ENCODE results near the gene PPIG. TPM values are rescaled to one million over a fixed set of nuclear protein-coding genes. Genes with fewer than 3 reads are reported as not detected.
A peak's percentile ranks its signal among the peaks of the same experiment; 100 is the strongest.
"Not testable (repeated sequence)": the region's sequence is repeated elsewhere in the genome, so short reads cannot be mapped to it uniquely, and the experiment has no call there.

The PPIG gene
- total RNA-seq, result 10 to 100 TPM; 48.8 to 49.6 TPM

- Mint-ChIP-seq H3K27me3 (no peaks in the 10 kb centered on the region), H3K4me3 (peak within 1 kb of the TSS; percentile 99), H3K9me3 (peaks cover 13% of the 10 kb centered on the region), H3K27ac (peak within 1 kb of the TSS; percentile 100), H3K4me1 (peaks cover 31% of the 10 kb centered on the region), H3K36me3 (ENCODE audit: low read depth) (peaks cover 33% of the 10 kb centered on the region)
- ChIA-PET POLR2A (interaction anchor here (0.6 to 4.5 kb wide), 19 partner anchors 11 to 457 kb away, joined by 3 to 62 read pairs (median 5); partner anchors contain the start of genes BBS5, CFAP210, FASTKD1 and METTL5), CTCF (interaction anchor here (0.5 to 2.1 kb wide), 4 partner anchors 11 to 242 kb away, joined by 3 to 13 read pairs (median 3); partner anchors contain the start of gene FASTKD1)
- DNase-seq, result peak; percentile 89
These were observed at the start of gene PPIG for GRCh38 chr2:169584005-169584877. PPIG (plus strand) TSS chr2:169584351; CDS start chr2:169604042, 19,691 bp downstream.

DNA sequence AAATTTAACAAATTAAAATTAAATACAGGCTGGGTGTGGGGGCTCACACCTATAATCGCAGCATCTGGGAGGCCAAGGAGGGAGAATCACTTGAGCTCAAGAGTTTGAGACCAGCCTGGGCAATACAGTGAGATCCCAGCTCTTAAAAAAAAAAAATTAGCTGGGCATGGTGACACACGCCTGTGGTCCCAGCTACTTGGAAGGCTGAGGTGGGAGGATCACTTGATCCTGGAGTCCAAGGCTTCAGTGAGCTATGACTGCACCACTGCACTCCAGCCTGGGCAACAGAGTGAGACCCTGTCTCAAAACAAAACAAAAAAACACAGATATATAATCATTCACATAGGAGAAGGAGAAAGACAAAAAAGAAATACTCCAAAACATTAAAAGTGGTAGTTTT, 44.7 kb upstream of the PPIG start:
- CTCF ChIA-PET, H3K9me3 Mint-ChIP-seq, POLR2A ChIA-PET, H3K27ac Mint-ChIP-seq, H3K27me3 Mint-ChIP-seq, H3K4me3 Mint-ChIP-seq, DNase-seq, H3K4me1 Mint-ChIP-seq: not testable (repeated sequence)
- peaks cover 14% of the 10 kb centered on the region for H3K36me3 Mint-ChIP-seq (ENCODE audit: low read depth)

GRCh38 chr2:169540146-169540545, 44.0 kb upstream of the PPIG start:
- Mint-ChIP-seq H3K4me1 (no peaks in the 10 kb centered on the region), H3K36me3 (ENCODE audit: low read depth) (peaks cover 15% of the 10 kb centered on the region), H3K27ac (no peak overlapping the region), H3K27me3 (no peaks in the 10 kb centered on the region), H3K9me3 (no peaks in the 10 kb centered on the region), H3K4me3 (no peak overlapping the region)
- DNase-seq, result no peak
- POLR2A ChIA-PET, result no interaction called here
- CTCF ChIA-PET, result no interaction called here

DNA sequence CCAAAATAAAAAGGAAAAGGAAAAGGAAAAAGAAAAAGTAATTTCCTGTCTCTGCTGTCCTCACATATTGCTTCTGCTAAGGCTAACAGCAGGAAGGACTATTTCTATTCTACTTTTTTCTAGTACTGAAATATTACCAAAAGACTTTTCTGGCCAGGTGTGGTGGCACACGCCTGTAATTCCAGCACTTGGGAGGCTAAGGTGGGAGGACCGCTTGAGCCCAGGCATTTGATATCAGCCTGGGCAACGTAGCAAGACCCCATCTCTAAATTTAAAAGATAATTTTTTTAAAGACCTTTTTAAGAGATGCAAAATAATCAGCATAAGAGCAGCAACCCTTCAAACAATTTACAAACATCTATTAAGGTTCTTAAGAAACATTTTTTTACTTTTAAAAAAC, 41.7 kb upstream of the PPIG start:
- peaks cover 25% of the 10 kb centered on the region for H3K36me3 Mint-ChIP-seq (ENCODE audit: low read depth)

DNA sequence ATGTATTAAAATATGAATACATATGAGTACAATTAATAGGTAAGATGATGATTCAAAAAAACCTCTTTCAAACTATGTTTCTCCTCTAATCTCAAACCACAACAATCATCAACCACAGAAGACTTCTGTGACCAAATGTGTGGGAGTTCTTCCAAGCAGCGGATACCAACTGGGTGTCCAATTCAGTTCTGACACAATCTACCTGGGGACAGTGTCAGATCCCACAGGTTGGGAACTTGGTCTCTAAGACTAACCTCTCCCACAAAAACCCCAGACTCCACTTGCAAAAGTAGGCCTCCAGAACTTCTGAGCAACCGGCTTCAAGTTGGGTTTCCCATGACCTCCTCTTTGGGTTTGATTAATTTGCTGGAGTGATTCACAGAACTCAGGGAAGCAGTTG, 37.4 kb upstream of the PPIG start:
- CTCF ChIA-PET, result interaction anchor here (0.7 kb wide), 1 partner anchor 48 kb away, joined by 3 read pairs; no protein-coding TSS in a partner anchor
- Mint-ChIP-seq H3K4me1 (peaks cover 8% of the 10 kb centered on the region), H3K27ac (no peak overlapping the region), H3K36me3 (ENCODE audit: low read depth) (peaks cover 31% of the 10 kb centered on the region), H3K4me3 (no peak overlapping the region), H3K27me3 (no peaks in the 10 kb centered on the region), H3K9me3 (no peaks in the 10 kb centered on the region)
- POLR2A ChIA-PET, result no interaction called here
- DNase-seq, result no peak

More for the DNA sequence above, 41.7 kb upstream of the PPIG start:
- H3K4me3 Mint-ChIP-seq, result no peak overlapping the region
- no peak for DNase-seq
- no peaks in the 10 kb centered on the region for H3K9me3 Mint-ChIP-seq
- CTCF ChIA-PET, result no interaction called here
- peaks cover 8% of the 10 kb centered on the region for H3K4me1 Mint-ChIP-seq
- POLR2A ChIA-PET, result no interaction called here
- H3K27ac Mint-ChIP-seq, result no peak overlapping the region
- no peaks in the 10 kb centered on the region for H3K27me3 Mint-ChIP-seq

DNA sequence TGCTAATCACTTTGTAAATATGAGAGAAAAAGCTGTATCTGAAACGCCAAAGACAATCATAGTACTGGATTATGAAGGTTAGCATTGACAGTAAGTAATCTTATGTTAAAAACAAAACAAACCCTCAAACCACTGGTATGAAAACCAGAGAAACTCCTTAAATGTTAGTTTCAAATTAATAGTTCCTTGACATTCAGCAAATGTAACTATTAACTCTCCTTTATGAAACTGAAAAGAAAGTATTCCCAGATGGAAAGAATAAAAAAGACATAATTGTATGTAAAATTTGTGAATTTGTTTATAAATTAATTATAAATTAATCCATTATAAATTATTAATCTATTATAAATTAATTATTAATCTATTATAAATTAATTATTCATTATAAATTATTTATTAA, 22.8 kb upstream of the PPIG start:
- no peak overlapping the region for H3K4me3 Mint-ChIP-seq
- peaks cover 2% of the 10 kb centered on the region for H3K9me3 Mint-ChIP-seq
- no peaks in the 10 kb centered on the region for H3K4me1 Mint-ChIP-seq
- no peak overlapping the region for H3K27ac Mint-ChIP-seq
- H3K36me3 Mint-ChIP-seq (ENCODE audit: low read depth), result peaks cover 23% of the 10 kb centered on the region
- ChIA-PET CTCF (no interaction called here), POLR2A (no interaction called here)
- no peaks in the 10 kb centered on the region for H3K27me3 Mint-ChIP-seq
- no peak for DNase-seq

- H3K36me3 Mint-ChIP-seq (ENCODE audit: low read depth), result peaks cover 23% of the 10 kb centered on the region
These were observed 22.1 kb upstream of the PPIG start for GRCh38 chr2:169562084-169562483.

GRCh38 chr2:169562519-169562918, 21.6 kb upstream of the PPIG start:
- DNase-seq, result no peak
- Mint-ChIP-seq H3K4me3 (no peak overlapping the region), H3K27ac (no peak overlapping the region), H3K27me3 (no peaks in the 10 kb centered on the region), H3K9me3 (peaks cover 2% of the 10 kb centered on the region), H3K4me1 (no peaks in the 10 kb centered on the region), H3K36me3 (ENCODE audit: low read depth) (peaks cover 26% of the 10 kb centered on the region)
- ChIA-PET CTCF (interaction anchor here (1.0 kb wide), 1 partner anchor 9 kb away, joined by 4 read pairs; no protein-coding TSS in a partner anchor), POLR2A (interaction anchor here (0.9 to 1.0 kb wide), 2 partner anchors 11 to 22 kb away, joined by 3 to 6 read pairs; partner anchors contain the start of gene PPIG)

More at GRCh38 chr2:169562084-169562483, 22.1 kb upstream of the PPIG start:
- H3K27me3 Mint-ChIP-seq, H3K4me1 Mint-ChIP-seq, H3K27ac Mint-ChIP-seq, H3K4me3 Mint-ChIP-seq, H3K9me3 Mint-ChIP-seq, DNase-seq: not testable (repeated sequence)
- CTCF ChIA-PET, result interaction anchor here (1.0 kb wide), 1 partner anchor 10 kb away, joined by 4 read pairs; no protein-coding TSS in a partner anchor
- POLR2A ChIA-PET, result interaction anchor here (1.0 kb wide), 1 partner anchor 23 kb away, joined by 6 read pairs; the partner anchor contains the start of gene PPIG

- Mint-ChIP-seq H3K4me3 (no peak overlapping the region), H3K27me3 (no peaks in the 10 kb centered on the region), H3K9me3 (peaks cover 2% of the 10 kb centered on the region), H3K4me1 (peaks cover 11% of the 10 kb centered on the region), H3K36me3 (ENCODE audit: low read depth) (peaks cover 34% of the 10 kb centered on the region), H3K27ac (no peak overlapping the region)
- DNase-seq, result no peak
- ChIA-PET POLR2A (no interaction called here), CTCF (interaction anchor here (1.1 kb wide), 1 partner anchor 86 kb away, joined by 3 read pairs; the partner anchor contains the start of gene BBS5)
These were observed 18.5 kb upstream of the PPIG start for GRCh38 chr2:169565686-169566085.

DNA sequence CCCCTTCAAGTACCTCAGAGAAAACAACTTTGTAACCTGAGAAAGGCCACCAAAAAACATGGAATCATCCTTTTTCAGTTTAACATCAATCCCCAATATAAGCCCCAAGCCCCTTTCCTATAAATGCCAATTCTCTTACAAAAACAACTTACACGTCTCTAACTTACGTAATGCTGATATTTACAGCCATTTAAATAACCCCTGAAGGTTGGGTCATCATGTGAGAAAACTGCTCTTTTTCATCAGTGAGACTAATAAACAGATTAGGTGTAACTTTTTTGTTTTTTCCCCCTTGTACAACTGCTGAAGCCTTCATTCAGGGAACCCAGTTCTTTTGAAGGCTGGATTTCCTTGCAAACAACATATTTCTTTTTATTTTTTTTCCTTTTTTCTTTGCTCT, 14.2 kb upstream of the PPIG start:
- no peaks in the 10 kb centered on the region for H3K9me3 Mint-ChIP-seq
- no peak for DNase-seq
- peaks cover 31% of the 10 kb centered on the region for H3K36me3 Mint-ChIP-seq (ENCODE audit: low read depth)
- POLR2A ChIA-PET, result no interaction called here
- no peak overlapping the region for H3K27ac Mint-ChIP-seq
- H3K27me3 Mint-ChIP-seq, result no peaks in the 10 kb centered on the region
- no peak overlapping the region for H3K4me3 Mint-ChIP-seq
- peaks cover 31% of the 10 kb centered on the region for H3K4me1 Mint-ChIP-seq
- CTCF ChIA-PET, result no interaction called here

DNA sequence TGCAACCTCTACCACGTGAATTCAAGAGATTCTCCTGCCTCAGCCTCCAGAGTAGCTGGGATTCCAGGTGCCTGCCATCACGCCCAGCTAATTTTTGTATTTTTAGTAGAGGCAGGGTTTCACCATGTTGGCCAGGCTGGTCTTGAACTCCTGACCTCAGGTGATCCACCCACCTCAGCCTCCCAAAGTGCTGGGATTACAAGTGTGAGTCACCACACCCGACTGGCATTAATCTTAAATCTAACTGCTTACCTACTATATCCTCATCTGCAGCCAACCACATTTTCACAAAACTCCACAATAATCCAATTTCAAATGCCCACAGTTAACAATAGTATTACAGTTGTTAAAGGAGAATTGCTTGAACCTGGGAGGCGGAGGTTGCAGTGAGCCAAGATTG, 13.4 kb upstream of the PPIG start:
- H3K9me3 Mint-ChIP-seq, DNase-seq, H3K27me3 Mint-ChIP-seq, H3K4me3 Mint-ChIP-seq, H3K27ac Mint-ChIP-seq, POLR2A ChIA-PET: not testable (repeated sequence)
- CTCF ChIA-PET, result interaction anchor here (0.8 kb wide), 1 partner anchor 42 kb away, joined by 3 read pairs; no protein-coding TSS in a partner anchor
- Mint-ChIP-seq H3K4me1 (peaks cover 31% of the 10 kb centered on the region), H3K36me3 (ENCODE audit: low read depth) (peaks cover 26% of the 10 kb centered on the region)

- ChIA-PET CTCF (interaction anchor here (1.3 to 2.0 kb wide), 2 partner anchors 9 to 14 kb away, joined by 4 to 5 read pairs; no protein-coding TSS in a partner anchor), POLR2A (interaction anchor here (1.2 to 3.6 kb wide), 2 partner anchors 14 to 41 kb away, joined by 3 to 62 read pairs; partner anchors contain the start of gene PPIG)
- H3K27me3 Mint-ChIP-seq, result no peaks in the 10 kb centered on the region
- H3K4me3 Mint-ChIP-seq, result no peak overlapping the region
- peaks cover 31% of the 10 kb centered on the region for H3K4me1 Mint-ChIP-seq
- H3K36me3 Mint-ChIP-seq (ENCODE audit: low read depth), result peaks cover 23% of the 10 kb centered on the region
- no peak overlapping the region for H3K27ac Mint-ChIP-seq
- H3K9me3 Mint-ChIP-seq, result no peaks in the 10 kb centered on the region
- no peak for DNase-seq
These were observed 12.6 kb upstream of the PPIG start for GRCh38 chr2:169571571-169571970.

DNA sequence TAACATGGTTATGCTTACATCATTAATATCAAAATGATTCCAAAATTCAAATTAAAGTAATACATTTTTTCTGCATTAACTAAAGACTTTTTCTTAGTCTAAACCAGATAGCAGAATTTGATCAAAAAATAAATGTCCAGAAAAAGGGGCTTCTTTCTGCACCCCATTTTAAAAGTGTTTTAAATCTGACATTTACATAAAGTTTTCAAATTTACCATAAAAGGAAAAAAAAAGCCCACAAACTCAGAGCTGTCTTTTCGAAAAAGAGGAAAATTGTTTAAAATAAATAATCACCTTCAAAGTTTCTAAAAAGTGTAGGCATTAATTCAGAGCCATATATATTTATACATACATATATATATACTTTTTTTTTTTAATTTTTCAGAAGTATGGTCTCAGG, 12.0 kb upstream of the PPIG start:
- no peak for DNase-seq
- CTCF ChIA-PET, result interaction anchor here (1.0 to 2.3 kb wide), 4 partner anchors 10 to 200 kb away, joined by 3 to 13 read pairs (median 4); partner anchors contain the start of gene PPIG

More for the DNA sequence above, 12.0 kb upstream of the PPIG start:
- POLR2A ChIA-PET, result interaction anchor here (0.8 to 3.6 kb wide), 3 partner anchors 13 to 256 kb away, joined by 3 to 62 read pairs (median 5); partner anchors contain the start of gene PPIG
- no peaks in the 10 kb centered on the region for H3K9me3 Mint-ChIP-seq
- H3K4me3 Mint-ChIP-seq, result no peak overlapping the region
- H3K36me3 Mint-ChIP-seq (ENCODE audit: low read depth), result peaks cover 22% of the 10 kb centered on the region
- H3K27me3 Mint-ChIP-seq, result no peaks in the 10 kb centered on the region
- peaks cover 31% of the 10 kb centered on the region for H3K4me1 Mint-ChIP-seq
- no peak overlapping the region for H3K27ac Mint-ChIP-seq

All from activated CD4-positive, alpha-beta memory T cell treated with anti-CD3 and anti-CD28 coated beads, Interleukin-2, amount 10 ng/mL, durations not matched to agents 7 days and 5 days (primary cell).